ENCODE measurements around the gene MEGF8. TPM values are rescaled to one million over a fixed set of nuclear protein-coding genes. Genes with fewer than 3 reads are reported as not detected.

The MEGF8 gene
- total and polyA plus RNA-seq, 2 experiments from 2014 or later = 5.4 to 26.6 TPM

GRCh38 chr19:42368765-42369164 is 43.3 kb downstream of the MEGF8 start:
- in situ Hi-C loops (cut with MboI) = no loop called here

GRCh38 chr19:42369433-42370067 is 44.1 kb downstream of the MEGF8 start:
- Histone ChIP-seq H3K27me3 (replicated peaks; ENCODE audit: insufficient read depth) (no peaks in the 10 kb centered on the region), H3K36me3 (ENCODE audit: low read depth) (no peaks in the 10 kb centered on the region), H4K20me1 (ENCODE audit: insufficient read depth) (no peaks in the 10 kb centered on the region), H3K9ac (no peak overlapping the region), H3F3A (ENCODE audit: insufficient read depth) (no peaks in the 10 kb centered on the region), H3K27ac (no peak overlapping the region), H3K4me2 (ENCODE audit: unreplicated experiment) (no peak overlapping the region), H3K4me1 (ENCODE audit: insufficient read depth) (no peaks in the 10 kb centered on the region), H3K9me2 (ENCODE audit: insufficient read depth) (no peaks in the 10 kb centered on the region), H3K79me2 (ENCODE audit: insufficient read depth) (no peaks in the 10 kb centered on the region), H3K9me3 (ENCODE audit: low read depth) (no peaks in the 10 kb centered on the region), H2AFZ (no peak overlapping the region), H3K4me3 (no peak overlapping the region)
- WGBS, 2 experiments (ENCODE audit: low coverage in 1 of 2, low lambda C conversion rate in 2 of 2, missing lambda C conversion rate in 2 of 2) = 89 to 92% methylated on average over 27 of the region's 27 CpGs
- TF ChIP-seq EZH2phosphoT487 (IDR thresholded peaks at IDR 0.05; ENCODE audit: insufficient read depth, low read depth) = no peak
- no peak for TF ChIP-seq EZH2 (IDR thresholded peaks at IDR 0.05; ENCODE audit: insufficient read depth, poor library complexity, severe bottlenecking)
- in situ Hi-C loops (cut with MboI) = no loop called here
- no peak for DNase-seq

More at GRCh38 chr19:42368765-42369164, 43.3 kb downstream of the MEGF8 start:
- H2AFZ ChIP-seq = no peak overlapping the region
- H4K20me1 ChIP-seq (ENCODE audit: insufficient read depth) = no peaks in the 10 kb centered on the region
- H3F3A ChIP-seq (ENCODE audit: insufficient read depth) = no peaks in the 10 kb centered on the region
- H3K79me2 ChIP-seq (ENCODE audit: insufficient read depth) = no peaks in the 10 kb centered on the region
- no peaks in the 10 kb centered on the region for H3K4me1 ChIP-seq (ENCODE audit: insufficient read depth)
- no peak overlapping the region for H3K9ac ChIP-seq
- TF ChIP-seq EZH2phosphoT487 (IDR thresholded peaks at IDR 0.05; ENCODE audit: insufficient read depth, low read depth) (no peak), EZH2 (IDR thresholded peaks at IDR 0.05; ENCODE audit: insufficient read depth, poor library complexity, severe bottlenecking) (no peak)
- H3K27me3 ChIP-seq (replicated peaks; ENCODE audit: insufficient read depth) = no peaks in the 10 kb centered on the region
- WGBS, 2 experiments (ENCODE audit: low coverage in 1 of 2, low lambda C conversion rate in 2 of 2, missing lambda C conversion rate in 2 of 2) = 87 to 94% methylated on average over 15 of the region's 15 CpGs
- no peak overlapping the region for H3K4me2 ChIP-seq (ENCODE audit: unreplicated experiment)
- H3K36me3 ChIP-seq (ENCODE audit: low read depth) = no peaks in the 10 kb centered on the region
- H3K9me2 ChIP-seq (ENCODE audit: insufficient read depth) = no peaks in the 10 kb centered on the region
- no peaks in the 10 kb centered on the region for H3K9me3 ChIP-seq (ENCODE audit: low read depth)
- DNase-seq = no peak
- H3K27ac ChIP-seq = no peak overlapping the region
- no peak overlapping the region for H3K4me3 ChIP-seq

- DNase-seq = no peak
- Histone ChIP-seq H2AFZ (no peak overlapping the region), H3K36me3 (ENCODE audit: low read depth) (no peaks in the 10 kb centered on the region), H4K20me1 (ENCODE audit: insufficient read depth) (no peaks in the 10 kb centered on the region), H3K79me2 (ENCODE audit: insufficient read depth) (no peaks in the 10 kb centered on the region), H3K9me2 (ENCODE audit: insufficient read depth) (no peaks in the 10 kb centered on the region), H3K27ac (no peak overlapping the region), H3K9ac (no peak overlapping the region), H3K4me2 (ENCODE audit: unreplicated experiment) (no peak overlapping the region), H3K4me1 (ENCODE audit: insufficient read depth) (no peaks in the 10 kb centered on the region), H3K9me3 (ENCODE audit: low read depth) (no peaks in the 10 kb centered on the region), H3K27me3 (replicated peaks; ENCODE audit: insufficient read depth) (no peaks in the 10 kb centered on the region), H3K4me3 (no peak overlapping the region), H3F3A (ENCODE audit: insufficient read depth) (no peaks in the 10 kb centered on the region)
- in situ Hi-C loops (cut with MboI) = no loop called here
- WGBS, 2 experiments (ENCODE audit: low coverage in 1 of 2, low lambda C conversion rate in 2 of 2, missing lambda C conversion rate in 2 of 2) = 85 to 86% methylated on average over 9 of the region's 9 CpGs
- TF ChIP-seq EZH2phosphoT487 (IDR thresholded peaks at IDR 0.05; ENCODE audit: insufficient read depth, low read depth) (no peak), EZH2 (IDR thresholded peaks at IDR 0.05; ENCODE audit: insufficient read depth, poor library complexity, severe bottlenecking) (no peak)
Measured at GRCh38 chr19:42370068-42370520, 44.7 kb downstream of the MEGF8 start.

GRCh38 chr19:42370626-42371175 is 45.3 kb downstream of the MEGF8 start:
- no peaks in the 10 kb centered on the region for H3K9me2 ChIP-seq (ENCODE audit: insufficient read depth)
- TF ChIP-seq EZH2 (IDR thresholded peaks at IDR 0.05; ENCODE audit: insufficient read depth, poor library complexity, severe bottlenecking) = no peak
- TF ChIP-seq EZH2phosphoT487 (IDR thresholded peaks at IDR 0.05; ENCODE audit: insufficient read depth, low read depth) = no peak

More at GRCh38 chr19:42370626-42371175, 45.3 kb downstream of the MEGF8 start:
- DNase-seq = no peak
- H3K4me2 ChIP-seq (ENCODE audit: unreplicated experiment) = no peak overlapping the region
- no peaks in the 10 kb centered on the region for H3K27me3 ChIP-seq (replicated peaks; ENCODE audit: insufficient read depth)
- no peaks in the 10 kb centered on the region for H3K79me2 ChIP-seq (ENCODE audit: insufficient read depth)
- H3K36me3 ChIP-seq (ENCODE audit: low read depth) = no peaks in the 10 kb centered on the region
- H3K9ac ChIP-seq = no peak overlapping the region
- no peak overlapping the region for H2AFZ ChIP-seq
- no peaks in the 10 kb centered on the region for H3F3A ChIP-seq (ENCODE audit: insufficient read depth)
- no peaks in the 10 kb centered on the region for H4K20me1 ChIP-seq (ENCODE audit: insufficient read depth)
- WGBS, 2 experiments (ENCODE audit: low coverage in 1 of 2, low lambda C conversion rate in 2 of 2, missing lambda C conversion rate in 2 of 2) = 84 to 91% methylated on average over 7 to 11 of the region's 12 CpGs
- H3K4me1 ChIP-seq (ENCODE audit: insufficient read depth) = no peaks in the 10 kb centered on the region
- H3K27ac ChIP-seq = no peak overlapping the region
- no peak overlapping the region for H3K4me3 ChIP-seq
- in situ Hi-C loops (cut with MboI) = no loop called here
- H3K9me3 ChIP-seq (ENCODE audit: low read depth) = no peaks in the 10 kb centered on the region
